ENCODE results near the gene STK24. TPM values are rescaled to one million over a fixed set of nuclear protein-coding genes. Genes with fewer than 3 reads are reported as not detected.

Gene STK24
- total and polyA plus RNA-seq, 2 of the 8 experiments (the other 6 are each of a cell fraction or from before 2014, with no cell fraction given) = 62.8 to 143 TPM

DNA sequence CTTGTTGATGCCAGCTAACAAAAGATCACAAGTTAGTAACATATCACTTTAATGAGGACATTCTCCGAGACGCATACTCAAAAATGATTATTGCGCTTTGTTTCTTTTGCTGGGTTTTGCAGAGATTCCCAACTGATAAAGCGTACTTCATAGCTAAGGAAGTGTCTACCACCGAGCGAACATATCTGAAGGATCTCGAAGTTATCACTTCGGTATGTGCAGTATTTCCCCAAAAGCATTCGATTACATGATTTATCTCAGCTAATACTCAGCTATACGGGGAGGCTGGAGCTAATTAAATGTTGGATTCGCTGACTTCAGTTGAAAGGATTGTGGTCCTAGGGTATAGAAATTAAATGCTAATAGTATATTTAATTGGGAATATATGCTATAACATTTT is 166.3 kb downstream of the STK24 start:
- H2BK5ac ChIP-seq (ENCODE audit: low read depth, low read length) = no peak overlapping the region
- H3K79me2 ChIP-seq (ENCODE audit: control insufficient read depth in 1 of 2, insufficient read depth in 2 of 2, low read length in 2 of 2) = no peaks in the 10 kb centered on the region
- WGBS, 2 experiments (ENCODE audit: extremely low coverage in 1 of 2, insufficient coverage in 1 of 2, insufficient read length in 1 of 2, insufficient replicate concordance in 2 of 2, low coverage in 1 of 2, low lambda C conversion rate in 2 of 2, missing lambda C conversion rate in 1 of 2) = 94% methylated on average over 11 of the region's 11 CpGs; no CpG with 5 or more reads in 1 of the 2 experiments
- no peak for TF ChIP-seq SP1 (IDR thresholded peaks at IDR 0.05; ENCODE audit: low read depth, low read length)
- no peak for TF ChIP-seq SIX5 (IDR thresholded peaks at IDR 0.05; ENCODE audit: low read depth, low read length)
- no peak for TF ChIP-seq RBBP5 (IDR thresholded peaks at IDR 0.05; ENCODE audit: borderline replicate concordance, low read depth, low read length)
- no peak for TF ChIP-seq JUND (IDR thresholded peaks at IDR 0.05; ENCODE audit: low read length)
- TF ChIP-seq HDAC2 (IDR thresholded peaks at IDR 0.05; ENCODE audit: borderline replicate concordance in 1 of 2, low read depth in 2 of 2, low read length in 2 of 2) = no peak
- TF ChIP-seq, protein P1, sequence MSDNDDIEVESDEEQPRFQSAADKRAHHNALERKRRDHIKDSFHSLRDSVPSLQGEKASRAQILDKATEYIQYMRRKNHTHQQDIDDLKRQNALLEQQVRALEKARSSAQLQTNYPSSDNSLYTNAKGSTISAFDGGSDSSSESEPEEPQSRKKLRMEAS (IDR thresholded peaks at IDR 0.05) = no peak
- no peak for TF ChIP-seq ZNF274 (IDR thresholded peaks at IDR 0.05; ENCODE audit: borderline replicate concordance, extremely low read depth, low read length)
- no peak for TF ChIP-seq SP2 (IDR thresholded peaks at IDR 0.05; ENCODE audit: low read length)
- TF ChIP-seq, protein P2, sequence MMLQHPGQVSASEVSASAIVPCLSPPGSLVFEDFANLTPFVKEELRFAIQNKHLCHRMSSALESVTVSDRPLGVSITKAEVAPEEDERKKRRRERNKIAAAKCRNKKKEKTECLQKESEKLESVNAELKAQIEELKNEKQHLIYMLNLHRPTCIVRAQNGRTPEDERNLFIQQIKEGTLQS (IDR thresholded peaks at IDR 0.05; ENCODE audit: insufficient read depth, low read depth, low read length) = no peak
- no peak for TF ChIP-seq SIRT6 (IDR thresholded peaks at IDR 0.05; ENCODE audit: low read length)
- TF ChIP-seq EZH2 (IDR thresholded peaks at IDR 0.05; ENCODE audit: low read depth, low read length, severe bottlenecking) = no peak
- TF ChIP-seq RFX5 (IDR thresholded peaks at IDR 0.05; ENCODE audit: borderline replicate concordance, low read depth, low read length) = no peak
- no peak overlapping the region for H3K9ac ChIP-seq (replicated peaks in 1 of 4; ENCODE audit: extremely low read depth in 1 of 4, low read depth in 3 of 4, low read length in 3 of 4)
- H4K91ac ChIP-seq (replicated peaks; ENCODE audit: insufficient read length, low read length) = no peak overlapping the region
- H3K18ac ChIP-seq (ENCODE audit: extremely low read depth, low read length) = no peak overlapping the region
- no peak overlapping the region for H4K8ac ChIP-seq (ENCODE audit: extremely low read depth, insufficient read depth, low read length)
- H3K4me2 ChIP-seq (ENCODE audit: insufficient read depth in 1 of 2, low read depth in 2 of 2, low read length in 2 of 2) = no peak overlapping the region
- no peak overlapping the region for H2BK120ac ChIP-seq (replicated peaks; ENCODE audit: low read depth, low read length)
- H3K27me3 ChIP-seq (replicated peaks in 1 of 4; ENCODE audit: control insufficient read depth in 3 of 4, extremely low read depth in 1 of 4, insufficient read depth in 3 of 4, low read length in 3 of 4) = no peaks in the 10 kb centered on the region
- no peak overlapping the region for H3K56ac ChIP-seq (replicated peaks; ENCODE audit: insufficient read length, low read depth, low read length)
- no peak overlapping the region for H3K4ac ChIP-seq (replicated peaks; ENCODE audit: insufficient read length, low read depth, low read length)
- no peaks in the 10 kb centered on the region for H3K9me3 ChIP-seq (ENCODE audit: insufficient read depth in 2 of 2, low read depth in 1 of 2, low read length in 1 of 2)
- ChIA-PET CTCF (ENCODE audit: partially characterized antibody) (no interaction called here), POLR2A (ENCODE audit: partially characterized antibody) (no interaction called here)
- no peak for DNase-seq (ENCODE audit: low read depth in 1 of 2, low spot score in 2 of 2)
- H2BK12ac ChIP-seq (ENCODE audit: low read depth, low read length) = no peak overlapping the region
- H3K27ac ChIP-seq (ENCODE audit: low read depth, low read length) = no peak overlapping the region
- no peak overlapping the region for H2AFZ ChIP-seq (ENCODE audit: low read length)
- no peak overlapping the region for H3K14ac ChIP-seq (ENCODE audit: insufficient read length)
- no peaks in the 10 kb centered on the region for H3K4me1 ChIP-seq (replicated peaks in 1 of 4; ENCODE audit: control insufficient read depth in 3 of 4, insufficient read depth in 4 of 4, low read length in 3 of 4)
- H4K20me1 ChIP-seq (replicated peaks in 1 of 2; ENCODE audit: control insufficient read depth in 1 of 2, insufficient read depth in 2 of 2, low read length in 2 of 2) = no peaks in the 10 kb centered on the region
- H3K4me3 ChIP-seq (ENCODE audit: extremely low read depth in 1 of 4, insufficient read depth in 2 of 4, low read depth in 3 of 4, low read length in 4 of 4) = no peak overlapping the region
- no peak overlapping the region for H3K23ac ChIP-seq (ENCODE audit: insufficient read length)
- H3K23me2 ChIP-seq (ENCODE audit: low read depth, low read length) = no peaks in the 10 kb centered on the region
- no peak overlapping the region for H2AK5ac ChIP-seq (ENCODE audit: low read depth, low read length)
- no peak overlapping the region for H2BK15ac ChIP-seq (ENCODE audit: low read length)
- no peak overlapping the region for H2BK20ac ChIP-seq (ENCODE audit: low read length)
- H3K36me3 ChIP-seq (ENCODE audit: control insufficient read depth in 2 of 4, insufficient read depth in 4 of 4, low read length in 3 of 4) = peaks cover 3 to 19% (median 9%) of the 10 kb centered on the region in 4 experiments; a peak in 5 of 8 replicates
- no peak for FAIRE-seq
- no peak overlapping the region for H4K5ac ChIP-seq (ENCODE audit: insufficient read length, low read depth, low read length)
- H3K79me1 ChIP-seq (ENCODE audit: low read depth, low read length) = no peaks in the 10 kb centered on the region
